ENCODE data around the gene CPXM2. TPM values are rescaled to one million over a fixed set of nuclear protein-coding genes. Genes with fewer than 3 reads are reported as not detected.

CPXM2 gene
- total RNA-seq, 4 donors from 2014 or later, result 56.8 to 150 (median 96.9) TPM

GRCh38 chr10:123878666-123879303 lies 12.8 kb downstream of the CPXM2 start:
- H3K9me3 ChIP-seq, result no peaks in the 10 kb centered on the region
- TF ChIP-seq POLR2AphosphoS5 (IDR thresholded peaks at IDR 0.05), result no peak
- no peak for TF ChIP-seq CTCF (IDR thresholded peaks at IDR 0.05)
- TF ChIP-seq POLR2A (IDR thresholded peaks at IDR 0.05; ENCODE audit: low read depth), result no peak
- TF ChIP-seq EP300 (IDR thresholded peaks at IDR 0.05), result no peak
- no peak overlapping the region for H3K4me3 ChIP-seq
- H3K27ac ChIP-seq (replicated peaks in 1 of 4), result peak overlapping the region; percentile 31 to 99 (median 48)
- H3K27me3 ChIP-seq, result no peaks in the 10 kb centered on the region
- no peak for DNase-seq (ENCODE audit: extremely low spot score)
- H3K4me1 ChIP-seq, result peaks cover 0 to 68% (median 53%) of the 10 kb centered on the region in 4 donors
- 73% methylated on average over 7 of the region's 7 CpGs for WGBS
- intact Hi-C loops (cut with DNase I), result no loop called here
- peaks cover 0 to 15% (median 6%) of the 10 kb centered on the region in 4 donors for H3K36me3 ChIP-seq

- Histone ChIP-seq H3K36me3 (no peaks in the 10 kb centered on the region), H3K27ac (replicated peaks in 1 of 4) (peak overlapping the region; percentile 89 to 95 (median 92)), H3K4me1 (peaks cover 0 to 72% (median 61%) of the 10 kb centered on the region in 4 donors), H3K4me3 (peak overlapping the region in 2 of 4 donors; percentile 0 to 6), H3K27me3 (no peaks in the 10 kb centered on the region), H3K9me3 (peaks cover 0 to 10% (median 2%) of the 10 kb centered on the region in 4 donors)
- WGBS, result 36% methylated on average over 8 of the region's 8 CpGs
- intact Hi-C loops (cut with DNase I), result no loop called here
- DNase-seq (ENCODE audit: extremely low spot score), result no peak
- TF ChIP-seq POLR2AphosphoS5 (IDR thresholded peaks at IDR 0.05) (peak; percentile 52 to 60), CTCF (IDR thresholded peaks at IDR 0.05) (no peak)
These were observed 21.3 kb downstream of the CPXM2 start for GRCh38 chr10:123870260-123870659.

GRCh38 chr10:123869020-123869414 lies 22.6 kb downstream of the CPXM2 start:
- WGBS, result 72% methylated on average over 7 of the region's 7 CpGs
- no peak for DNase-seq (ENCODE audit: extremely low spot score)
- TF ChIP-seq EP300 (IDR thresholded peaks at IDR 0.05) (no peak), POLR2A (IDR thresholded peaks at IDR 0.05; ENCODE audit: low read depth) (no peak), POLR2AphosphoS5 (IDR thresholded peaks at IDR 0.05) (no peak), CTCF (IDR thresholded peaks at IDR 0.05) (no peak)
- intact Hi-C loops (cut with DNase I), result loop anchor here (5.0 kb wide), 1 partner anchor 67 kb away; no protein-coding TSS in a partner anchor
- peaks cover 0 to 75% (median 67%) of the 10 kb centered on the region in 4 donors for H3K4me1 ChIP-seq
- no peaks in the 10 kb centered on the region for H3K36me3 ChIP-seq
- H3K9me3 ChIP-seq, result peaks cover 0 to 10% (median 2%) of the 10 kb centered on the region in 4 donors
- H3K27ac ChIP-seq (replicated peaks in 1 of 4), result peak overlapping the region; percentile 89 to 95 (median 92)
- H3K4me3 ChIP-seq, result no peak overlapping the region
- no peaks in the 10 kb centered on the region for H3K27me3 ChIP-seq

- no peaks in the 10 kb centered on the region for H3K36me3 ChIP-seq
- intact Hi-C loops (cut with DNase I), result loop anchor here (5.0 kb wide), 1 partner anchor 66 kb away; no protein-coding TSS in a partner anchor
- peaks cover 0 to 9% (median 1%) of the 10 kb centered on the region in 4 donors for H3K9me3 ChIP-seq
- H3K27me3 ChIP-seq, result no peaks in the 10 kb centered on the region
- 66% methylated on average over 14 of the region's 15 CpGs for WGBS
- H3K4me3 ChIP-seq, result no peak overlapping the region
- peak overlapping the region; percentile 89 to 95 (median 92) for H3K27ac ChIP-seq (replicated peaks in 1 of 4)
- DNase-seq (ENCODE audit: extremely low spot score), result no peak
- H3K4me1 ChIP-seq, result peaks cover 0 to 82% (median 74%) of the 10 kb centered on the region in 4 donors
- TF ChIP-seq CTCF (IDR thresholded peaks at IDR 0.05), result no peak
- peak in 1 of 2 donors; percentile 27 for TF ChIP-seq POLR2AphosphoS5 (IDR thresholded peaks at IDR 0.05)
These were observed 23.3 kb downstream of the CPXM2 start for GRCh38 chr10:123868038-123869019.

All from esophagus muscularis mucosa (tissue), 4 donors.